Body of pancreas (tissue), 4 donors: Measurements from ENCODE around the gene CBFA2T3. TPM values are rescaled to one million over a fixed set of nuclear protein-coding genes. Genes with fewer than 3 reads are reported as not detected.

Experiments used
- ATAC-seq: fragments of 150-250 bp; one replicate; pipeline ENCODE4 v1.9.1; 2016
- DNase-seq, 4 donors: peaks; one replicate each; pipeline ENCODE4 v3.0.0-alpha.2; 2019
- H3K27ac ChIP-seq, 4 donors: fragments of 200-600 bp; sonication (generic); 1 replicate in 3 of 4; 2 replicates in 1 of 4; pipeline versions ENCODE4 v1.5.1 to v1.6.1; 2016 to 2019; ENCODE audit warnings: mild to moderate bottlenecking in 1 of 4, mixed read lengths in 1 of 4, moderate library complexity in 1 of 4
- H3K27me3 ChIP-seq, 2 donors: fragments of 200-600 bp; sonication (generic); one replicate each; pipeline ENCODE4 v1.6.0; 2016; ENCODE audit warnings: mild to moderate bottlenecking in 1 of 2
- H3K36me3 ChIP-seq, 2 donors: fragments of 200-600 bp; sonication (generic); replicated peaks in 1 of 2; 2 replicates each; pipeline ENCODE4 v1.5.1; 2016; ENCODE audit warnings: low read depth in 2 of 2; ENCODE audit not compliant: insufficient read depth in 1 of 2
- H3K4me1 ChIP-seq: fragments of 200-600 bp; sonication (generic); one replicate; pipeline ENCODE4 v1.6.0; 2016
- H3K4me3 ChIP-seq, 2 donors: fragments of 200-600 bp; sonication (generic); 1 replicate in 1 of 2; 2 replicates in 1 of 2; pipeline ENCODE4 v1.5.1; 2016 to 2019
- H3K9me3 ChIP-seq, 3 donors: fragments of 200-600 bp; sonication (generic); 1 replicate in 2 of 3; 2 replicates in 1 of 3; pipeline ENCODE4 v1.5.1; 2016
- POLR2A ChIP-seq, 3 donors: fragments of 450-650 bp; IDR thresholded peaks; one replicate each; pipeline ENCODE4 v1.6.1; 2016; ENCODE audit warnings: antibody characterized with exemption in 3 of 3, mild to moderate bottlenecking in 2 of 3
- WGBS, 2 donors: methylation state at CpG; one replicate each; pipeline ENCODE4 v1.1.5; 2017; 5-methylcytosine and 5-hydroxymethylcytosine counted together
- intact Hi-C: fragments of 100-400 bp; cut with DNase I; formaldehyde crosslinking; loops from one replicate; pipeline ENCODE4 v1.15.1; 2023
- total RNA-seq, 2 donors: library from RNA; depleted of rRNA; stranded (reverse); fragments of >200 nt; gene quantifications; one replicate each; pipeline ENCODE4 v1.1.0, GENCODE V29; 2016
- TF ChIP-seq, protein P1 (sequence below), 7 experiments: fragments of 450-650 bp in 4 of 7; fragments of 200-600 bp in 3 of 7; sonication (generic) in 3 of 7; IDR thresholded peaks; one replicate each; pipeline ENCODE4 v1.5.1; 2016 to 2019; ENCODE audit warnings: antibody characterized with exemption in 7 of 7

CBFA2T3 gene
- total RNA-seq, 2 donors from 2014 or later: 7.8 to 16.2 TPM

DNA sequence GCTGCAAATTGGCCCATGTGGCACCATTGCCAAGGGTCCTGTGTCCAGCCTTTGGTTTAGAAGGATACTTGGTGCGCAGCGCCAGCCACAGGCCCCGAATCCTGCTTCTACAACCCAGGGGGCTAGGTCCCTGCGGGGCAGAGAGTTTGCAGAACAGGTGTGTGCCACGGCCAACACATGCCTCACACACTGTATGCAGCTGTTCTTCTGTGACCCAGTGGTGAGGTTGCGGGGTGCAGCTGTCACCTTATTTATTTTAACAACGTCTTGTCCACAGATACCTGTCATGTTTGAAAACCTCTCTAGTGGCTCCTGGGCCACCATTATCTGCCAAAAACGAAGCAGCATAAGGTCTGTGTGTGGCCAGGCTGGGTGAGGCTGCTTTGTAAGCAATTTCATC lies 11.6 kb downstream of the CBFA2T3 start:
- Histone ChIP-seq H3K9me3 (no peaks in the 10 kb centered on the region), H3K4me3 (no peak overlapping the region), H3K27ac (no peak overlapping the region), H3K4me1 (no peaks in the 10 kb centered on the region), H3K27me3 (no peaks in the 10 kb centered on the region), H3K36me3 (no peaks in the 10 kb centered on the region)
- DNase-seq: no peak
- intact Hi-C loops: no loop called here
- TF ChIP-seq, protein P1, sequence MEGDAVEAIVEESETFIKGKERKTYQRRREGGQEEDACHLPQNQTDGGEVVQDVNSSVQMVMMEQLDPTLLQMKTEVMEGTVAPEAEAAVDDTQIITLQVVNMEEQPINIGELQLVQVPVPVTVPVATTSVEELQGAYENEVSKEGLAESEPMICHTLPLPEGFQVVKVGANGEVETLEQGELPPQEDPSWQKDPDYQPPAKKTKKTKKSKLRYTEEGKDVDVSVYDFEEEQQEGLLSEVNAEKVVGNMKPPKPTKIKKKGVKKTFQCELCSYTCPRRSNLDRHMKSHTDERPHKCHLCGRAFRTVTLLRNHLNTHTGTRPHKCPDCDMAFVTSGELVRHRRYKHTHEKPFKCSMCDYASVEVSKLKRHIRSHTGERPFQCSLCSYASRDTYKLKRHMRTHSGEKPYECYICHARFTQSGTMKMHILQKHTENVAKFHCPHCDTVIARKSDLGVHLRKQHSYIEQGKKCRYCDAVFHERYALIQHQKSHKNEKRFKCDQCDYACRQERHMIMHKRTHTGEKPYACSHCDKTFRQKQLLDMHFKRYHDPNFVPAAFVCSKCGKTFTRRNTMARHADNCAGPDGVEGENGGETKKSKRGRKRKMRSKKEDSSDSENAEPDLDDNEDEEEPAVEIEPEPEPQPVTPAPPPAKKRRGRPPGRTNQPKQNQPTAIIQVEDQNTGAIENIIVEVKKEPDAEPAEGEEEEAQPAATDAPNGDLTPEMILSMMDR (IDR thresholded peaks at IDR 0.05): no peak
- no peak for TF ChIP-seq POLR2A (IDR thresholded peaks at IDR 0.05)
- no peak for ATAC-seq
- WGBS, 2 donors: 48 to 59% methylated on average over 7 to 8 of the region's 8 CpGs

DNA sequence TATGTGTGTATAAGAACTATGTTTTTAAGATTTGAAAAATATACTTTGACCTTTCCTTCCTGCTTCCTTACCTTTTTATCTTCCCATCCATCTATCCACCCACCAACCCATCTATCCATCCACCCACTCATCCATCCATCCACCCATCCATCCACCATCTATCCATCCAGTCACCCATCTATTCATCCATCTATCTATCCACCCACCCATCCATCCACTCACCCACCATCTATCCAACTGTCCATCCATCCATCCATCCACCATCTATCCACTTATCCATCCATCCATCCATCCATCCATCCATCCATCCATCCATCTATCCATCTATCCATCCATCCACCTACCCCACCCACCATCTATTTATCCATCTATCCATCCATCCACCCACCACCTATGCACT lies 12.4 kb downstream of the CBFA2T3 start:
- Histone ChIP-seq H3K4me1 (no peaks in the 10 kb centered on the region), H3K27ac (no peak overlapping the region), H3K27me3 (no peaks in the 10 kb centered on the region), H3K9me3 (no peaks in the 10 kb centered on the region), H3K36me3 (no peaks in the 10 kb centered on the region), H3K4me3 (no peak overlapping the region)
- ATAC-seq (no peak), DNase-seq (no peak)
- intact Hi-C loops: no loop called here
- TF ChIP-seq, protein P1 (IDR thresholded peaks at IDR 0.05): no peak
- no peak for TF ChIP-seq POLR2A (IDR thresholded peaks at IDR 0.05)

DNA sequence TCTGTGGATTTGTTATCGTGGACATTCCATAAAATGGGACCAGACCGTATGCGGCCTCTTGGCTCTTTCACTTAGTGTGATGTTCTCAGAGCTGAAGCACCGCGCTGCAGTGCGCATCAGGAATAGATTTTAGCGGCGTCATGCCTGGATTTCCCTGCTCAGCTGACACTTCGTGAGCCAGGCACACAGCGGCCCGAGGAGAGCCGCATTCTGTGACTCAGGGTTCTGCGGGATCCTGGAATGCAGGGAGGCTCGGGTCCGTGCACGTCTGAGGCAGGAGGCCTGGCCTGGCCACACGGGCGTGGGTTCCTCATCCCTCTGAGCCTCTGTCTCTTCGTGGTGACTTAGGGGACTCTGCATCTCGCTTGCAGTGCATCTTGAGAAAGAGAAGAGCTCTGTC lies 13.4 kb downstream of the CBFA2T3 start:
- intact Hi-C loops: no loop called here
- no peaks in the 10 kb centered on the region for H3K27me3 ChIP-seq
- H3K27ac ChIP-seq: no peak overlapping the region
- TF ChIP-seq, protein P1 (IDR thresholded peaks at IDR 0.05): no peak
- TF ChIP-seq POLR2A (IDR thresholded peaks at IDR 0.05): no peak
- H3K9me3 ChIP-seq: no peaks in the 10 kb centered on the region
- no peak overlapping the region for H3K4me3 ChIP-seq
- H3K36me3 ChIP-seq: no peaks in the 10 kb centered on the region
- 64 to 75% methylated on average over 20 of the region's 20 CpGs for WGBS, 2 donors
- no peak for ATAC-seq
- no peak for DNase-seq
- H3K4me1 ChIP-seq: no peaks in the 10 kb centered on the region

DNA sequence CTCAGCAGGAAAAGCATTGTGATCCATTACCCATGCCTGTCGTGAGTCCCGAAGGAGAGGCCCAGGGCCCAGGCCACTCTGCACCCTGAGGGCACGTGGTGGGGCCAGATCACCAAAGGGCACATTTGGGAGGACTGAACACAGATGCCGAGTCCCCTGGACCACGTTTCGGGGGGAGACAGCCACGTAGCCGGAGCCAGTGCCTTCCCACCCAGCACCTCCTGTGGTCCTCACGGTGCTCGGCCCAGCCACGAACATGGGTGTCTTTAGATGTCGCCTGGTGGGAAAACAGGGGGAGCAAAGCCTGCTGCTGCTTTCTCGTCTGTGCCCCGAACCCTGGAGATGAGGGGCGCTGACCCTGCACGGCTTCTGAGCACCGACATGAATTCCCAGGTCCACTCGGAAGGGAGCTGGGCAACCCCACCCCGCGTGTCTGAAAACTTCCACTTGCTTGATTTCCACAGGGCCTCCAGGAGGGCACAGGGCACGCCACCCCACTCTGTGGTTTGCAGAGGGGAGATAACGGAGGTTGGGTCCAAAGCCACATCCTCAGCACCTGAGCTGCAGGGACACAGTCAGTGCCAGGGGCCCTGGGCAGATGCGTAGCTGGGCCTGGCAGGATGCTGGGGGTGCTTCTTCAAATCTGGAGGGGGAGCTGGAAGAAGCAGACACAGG lies 14.4 kb downstream of the CBFA2T3 start:
- Histone ChIP-seq H3K27ac (no peak overlapping the region), H3K4me1 (no peaks in the 10 kb centered on the region), H3K36me3 (no peaks in the 10 kb centered on the region), H3K27me3 (no peaks in the 10 kb centered on the region), H3K9me3 (no peaks in the 10 kb centered on the region), H3K4me3 (no peak overlapping the region)
- intact Hi-C loops: no loop called here
- DNase-seq (no peak), ATAC-seq (no peak)
- 73 to 94% methylated on average over 2 to 20 of the region's 23 CpGs for WGBS, 2 donors
- TF ChIP-seq POLR2A (IDR thresholded peaks at IDR 0.05): no peak
- TF ChIP-seq, protein P1 (IDR thresholded peaks at IDR 0.05): no peak

DNA sequence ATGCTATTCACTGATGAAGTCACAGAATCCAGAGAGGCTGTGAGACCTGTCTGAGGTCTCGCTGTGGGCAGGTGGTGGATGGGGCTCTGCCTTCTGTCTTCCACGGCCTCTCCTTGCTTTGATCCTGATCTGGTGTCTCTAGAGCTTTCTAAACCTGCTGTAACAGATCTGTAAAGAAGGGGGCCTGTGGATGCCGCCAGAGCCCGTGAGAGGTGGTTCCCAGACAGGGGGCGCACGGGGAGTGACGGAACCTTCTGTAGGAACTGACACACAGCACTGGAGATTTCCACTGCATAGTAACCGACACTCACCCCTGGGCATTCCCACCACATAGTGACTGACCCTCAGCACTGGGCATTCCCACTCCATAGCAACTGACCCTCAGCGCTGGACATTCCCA lies 16.0 kb downstream of the CBFA2T3 start:
- TF ChIP-seq, protein P1 (IDR thresholded peaks at IDR 0.05): no peak
- no peak for TF ChIP-seq POLR2A (IDR thresholded peaks at IDR 0.05)
- Histone ChIP-seq H3K36me3 (no peaks in the 10 kb centered on the region), H3K27me3 (no peaks in the 10 kb centered on the region), H3K4me1 (no peaks in the 10 kb centered on the region), H3K4me3 (no peak overlapping the region), H3K27ac (no peak overlapping the region), H3K9me3 (no peaks in the 10 kb centered on the region)
- 72 to 78% methylated on average over 4 to 9 of the region's 9 CpGs for WGBS, 2 donors
- DNase-seq (no peak), ATAC-seq (no peak)
- intact Hi-C loops: no loop called here
